ENCODE data around the gene SORBS1. TPM values are rescaled to one million over a fixed set of nuclear protein-coding genes. Genes with fewer than 3 reads are reported as not detected.

Gene SORBS1
- total and polyA plus RNA-seq, 9 of the 15 experiments (the other 6 are each of a cell fraction or from before 2014, with no cell fraction given): 2.0 to 13.3 (median 6.5) TPM

DNA sequence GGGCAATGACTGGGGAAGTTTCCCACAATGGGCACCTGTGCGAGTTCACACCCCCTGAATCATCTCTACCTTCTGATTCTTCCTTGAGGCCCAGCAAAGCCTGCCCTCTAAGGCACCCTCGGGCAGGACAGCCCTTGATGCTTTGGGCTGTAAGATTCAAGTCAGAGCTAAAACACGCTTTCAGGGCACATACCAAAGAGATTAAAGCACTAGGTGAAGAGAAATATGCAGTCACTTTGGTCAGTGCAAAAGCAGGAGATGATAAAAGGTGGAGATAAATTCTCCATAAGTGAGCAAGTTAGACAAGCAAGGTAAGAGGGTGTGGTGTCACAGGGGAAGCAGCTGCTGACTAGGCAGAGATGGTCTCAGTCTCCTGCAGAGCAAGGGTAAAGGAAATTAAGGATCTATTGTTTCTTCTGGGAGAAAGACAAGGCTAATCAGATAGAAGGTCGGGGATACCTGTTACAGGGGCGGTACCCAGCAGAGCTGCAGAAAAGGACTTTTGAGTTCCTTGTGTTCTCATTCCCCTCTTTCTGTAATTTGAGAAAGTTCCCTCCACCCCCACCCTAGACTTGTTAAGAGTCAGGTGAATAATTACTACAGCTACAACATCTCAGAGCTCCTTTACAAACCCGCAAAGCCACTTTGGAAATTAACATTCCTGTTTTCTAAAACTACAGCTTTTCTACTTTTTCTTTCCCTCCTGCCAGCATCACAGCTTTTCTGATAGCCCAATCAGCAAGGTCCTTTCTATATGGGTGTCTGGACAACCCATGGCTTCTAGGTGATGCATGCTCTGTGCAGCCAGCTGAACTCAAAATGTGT, 296.7 kb downstream of the SORBS1 start:
- Histone ChIP-seq H4K20me1 (replicated peaks; ENCODE audit: control insufficient read depth, insufficient read depth, low read length) (no peaks in the 10 kb centered on the region), H3K4me2 (ENCODE audit: insufficient read depth, low read length) (no peak overlapping the region), H3K4me3 (no peak overlapping the region), H3K27ac (ENCODE audit: extremely low read depth, low read depth, low read length) (no peak overlapping the region; the same call in 2 of the 3 replicates), H3K9me1 (ENCODE audit: control insufficient read depth, insufficient read depth, low read length) (no peaks in the 10 kb centered on the region), H3K9ac (ENCODE audit: insufficient read depth in 1 of 2, low read depth in 2 of 2, low read length in 2 of 2) (no peak overlapping the region), H2AFZ (ENCODE audit: low read depth, low read length) (no peak overlapping the region), H3K4me1 (replicated peaks in 1 of 2; ENCODE audit: control insufficient read depth in 2 of 2, insufficient read depth in 2 of 2, low read length in 2 of 2) (peaks cover 5 to 25% of the 10 kb centered on the region in 2 experiments; a peak in 4 of 5 replicates), H3K79me2 (ENCODE audit: control insufficient read depth, insufficient read depth, low read length) (0 out of 3 replicates have a peak, but pooled peaks cover 7% of the 10 kb centered on the region), H3K9me3 (replicated peaks; ENCODE audit: control insufficient read depth, insufficient read depth, low read depth, low read length) (no peaks in the 10 kb centered on the region), H3K36me3 (ENCODE audit: control insufficient read depth, insufficient read depth, low read length) (peaks cover 77% of the 10 kb centered on the region; the same call in 2 of the 3 replicates), H3K27me3 (ENCODE audit: control insufficient read depth in 2 of 2, insufficient read depth in 2 of 2, low read length in 2 of 2) (no peaks in the 10 kb centered on the region)
- DNase-seq (ENCODE audit: extremely low read depth in 1 of 4, low spot score in 3 of 4) (no peak), FAIRE-seq (no peak), ATAC-seq (no peak)
- intact Hi-C loops (cut with micrococcal nuclease) (no loop called here), in situ Hi-C loops (cut with MboI) (no loop called here)
- WGBS (ENCODE audit: insufficient coverage, low coverage, missing lambda C conversion rate): 90% methylated on average over 3 of the region's 6 CpGs
- BruUV-seq (replicated peaks): no TSS peak
- POLR2A ChIA-PET: interaction anchor here (1.0 to 1.1 kb wide), 2 partner anchors 26 to 75 kb away, joined by 3 read pairs; partner anchors contain the start of gene PDLIM1
- CTCF ChIA-PET (ENCODE audit: low intra/inter-chr PET ratio): no interaction called here
- no peak for TF ChIP-seq LARP7 (IDR thresholded peaks at IDR 0.05)
- TF ChIP-seq SLC30A9 (CRISPR knock-in tag; IDR thresholded peaks at IDR 0.05): no peak
- TF ChIP-seq RBFOX2 (IDR thresholded peaks at IDR 0.05; ENCODE audit: low read depth, low read length): no peak
- TF ChIP-seq PCBP1 (IDR thresholded peaks at IDR 0.05; ENCODE audit: low read depth, low read length, poor library complexity, severe bottlenecking): no peak
- TF ChIP-seq, protein P1, sequence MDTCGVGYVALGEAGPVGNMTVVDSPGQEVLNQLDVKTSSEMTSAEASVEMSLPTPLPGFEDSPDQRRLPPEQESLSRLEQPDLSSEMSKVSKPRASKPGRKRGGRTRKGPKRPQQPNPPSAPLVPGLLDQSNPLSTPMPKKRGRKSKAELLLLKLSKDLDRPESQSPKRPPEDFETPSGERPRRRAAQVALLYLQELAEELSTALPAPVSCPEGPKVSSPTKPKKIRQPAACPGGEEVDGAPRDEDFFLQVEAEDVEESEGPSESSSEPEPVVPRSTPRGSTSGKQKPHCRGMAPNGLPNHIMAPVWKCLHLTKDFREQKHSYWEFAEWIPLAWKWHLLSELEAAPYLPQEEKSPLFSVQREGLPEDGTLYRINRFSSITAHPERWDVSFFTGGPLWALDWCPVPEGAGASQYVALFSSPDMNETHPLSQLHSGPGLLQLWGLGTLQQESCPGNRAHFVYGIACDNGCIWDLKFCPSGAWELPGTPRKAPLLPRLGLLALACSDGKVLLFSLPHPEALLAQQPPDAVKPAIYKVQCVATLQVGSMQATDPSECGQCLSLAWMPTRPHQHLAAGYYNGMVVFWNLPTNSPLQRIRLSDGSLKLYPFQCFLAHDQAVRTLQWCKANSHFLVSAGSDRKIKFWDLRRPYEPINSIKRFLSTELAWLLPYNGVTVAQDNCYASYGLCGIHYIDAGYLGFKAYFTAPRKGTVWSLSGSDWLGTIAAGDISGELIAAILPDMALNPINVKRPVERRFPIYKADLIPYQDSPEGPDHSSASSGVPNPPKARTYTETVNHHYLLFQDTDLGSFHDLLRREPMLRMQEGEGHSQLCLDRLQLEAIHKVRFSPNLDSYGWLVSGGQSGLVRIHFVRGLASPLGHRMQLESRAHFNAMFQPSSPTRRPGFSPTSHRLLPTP (IDR thresholded peaks at IDR 0.05; ENCODE audit: borderline replicate concordance, extremely low read depth, insufficient read length): no peak
- TF ChIP-seq ZKSCAN8 (CRISPR knock-in tag; IDR thresholded peaks at IDR 0.05): no peak
- TF ChIP-seq MBD2 (IDR thresholded peaks at IDR 0.05; ENCODE audit: borderline replicate concordance, low read depth): no peak
- no peak for TF ChIP-seq MAFK (IDR thresholded peaks at IDR 0.05; ENCODE audit: low read length)
- TF ChIP-seq ZNF274 (IDR thresholded peaks at IDR 0.05; ENCODE audit: borderline replicate concordance, low read depth, low read length): no peak
- no peak for TF ChIP-seq FOSL1 (tag; conservative IDR thresholded peaks at IDR 0.05)
- TF ChIP-seq, protein P2, sequence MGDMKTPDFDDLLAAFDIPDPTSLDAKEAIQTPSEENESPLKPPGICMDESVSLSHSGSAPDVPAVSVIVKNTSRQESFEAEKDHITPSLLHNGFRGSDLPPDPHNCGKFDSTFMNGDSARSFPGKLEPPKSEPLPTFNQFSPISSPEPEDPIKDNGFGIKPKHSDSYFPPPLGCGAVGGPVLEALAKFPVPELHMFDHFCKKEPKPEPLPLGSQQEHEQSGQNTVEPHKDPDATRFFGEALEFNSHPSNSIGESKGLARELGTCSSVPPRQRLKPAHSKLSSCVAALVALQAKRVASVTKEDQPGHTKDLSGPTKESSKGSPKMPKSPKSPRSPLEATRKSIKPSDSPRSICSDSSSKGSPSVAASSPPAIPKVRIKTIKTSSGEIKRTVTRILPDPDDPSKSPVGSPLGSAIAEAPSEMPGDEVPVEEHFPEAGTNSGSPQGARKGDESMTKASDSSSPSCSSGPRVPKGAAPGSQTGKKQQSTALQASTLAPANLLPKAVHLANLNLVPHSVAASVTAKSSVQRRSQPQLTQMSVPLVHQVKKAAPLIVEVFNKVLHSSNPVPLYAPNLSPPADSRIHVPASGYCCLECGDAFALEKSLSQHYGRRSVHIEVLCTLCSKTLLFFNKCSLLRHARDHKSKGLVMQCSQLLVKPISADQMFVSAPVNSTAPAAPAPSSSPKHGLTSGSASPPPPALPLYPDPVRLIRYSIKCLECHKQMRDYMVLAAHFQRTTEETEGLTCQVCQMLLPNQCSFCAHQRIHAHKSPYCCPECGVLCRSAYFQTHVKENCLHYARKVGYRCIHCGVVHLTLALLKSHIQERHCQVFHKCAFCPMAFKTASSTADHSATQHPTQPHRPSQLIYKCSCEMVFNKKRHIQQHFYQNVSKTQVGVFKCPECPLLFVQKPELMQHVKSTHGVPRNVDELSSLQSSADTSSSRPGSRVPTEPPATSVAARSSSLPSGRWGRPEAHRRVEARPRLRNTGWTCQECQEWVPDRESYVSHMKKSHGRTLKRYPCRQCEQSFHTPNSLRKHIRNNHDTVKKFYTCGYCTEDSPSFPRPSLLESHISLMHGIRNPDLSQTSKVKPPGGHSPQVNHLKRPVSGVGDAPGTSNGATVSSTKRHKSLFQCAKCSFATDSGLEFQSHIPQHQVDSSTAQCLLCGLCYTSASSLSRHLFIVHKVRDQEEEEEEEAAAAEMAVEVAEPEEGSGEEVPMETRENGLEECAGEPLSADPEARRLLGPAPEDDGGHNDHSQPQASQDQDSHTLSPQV (IDR thresholded peaks at IDR 0.05): no peak
- TF ChIP-seq HDAC3 (IDR thresholded peaks at IDR 0.05; ENCODE audit: borderline replicate concordance, partially characterized antibody): no peak
- no peak for TF ChIP-seq NEUROD1 (IDR thresholded peaks at IDR 0.05; ENCODE audit: borderline replicate concordance, low read depth, low read length, partially characterized antibody)
- no peak for TF ChIP-seq RBM25 (IDR thresholded peaks at IDR 0.05; ENCODE audit: low read depth, low read length, severe bottlenecking)
